Measurements from ENCODE around the gene MRPS6.

The MRPS6 gene

GRCh38 chr21:34055615-34056014 lies 17.8 kb upstream of the MRPS6 start:
- FAIRE-seq: peak; percentile 45
- TF ChIP-seq POU2F2 (IDR thresholded peaks at IDR 0.05; ENCODE audit: low read depth, low read length): no peak
- no peak for TF ChIP-seq TAF1 (IDR thresholded peaks at IDR 0.05; ENCODE audit: low read depth, low read length)
- no peak for TF ChIP-seq PAX5 (IDR thresholded peaks at IDR 0.05; ENCODE audit: insufficient read depth, low read length, severe bottlenecking)
- TF ChIP-seq SPI1 (IDR thresholded peaks at IDR 0.05; ENCODE audit: low read depth, low read length): no peak
- no peak for TF ChIP-seq POLR2A (IDR thresholded peaks at IDR 0.05; ENCODE audit: low read depth, low read length)
- TF ChIP-seq POLR2AphosphoS5 (IDR thresholded peaks at IDR 0.05; ENCODE audit: low read depth, low read length): no peak
- no peak for DNase-seq (ENCODE audit: insufficient read length, low spot score)

GRCh38 chr21:34061983-34062382 lies 11.4 kb upstream of the MRPS6 start:
- no peak for FAIRE-seq

GRCh38 chr21:34065027-34065426 lies 8.4 kb upstream of the MRPS6 start:
- TF ChIP-seq PAX5 (IDR thresholded peaks at IDR 0.05; ENCODE audit: insufficient read depth, low read length, severe bottlenecking) (no peak), TAF1 (IDR thresholded peaks at IDR 0.05; ENCODE audit: low read depth, low read length) (no peak), POU2F2 (IDR thresholded peaks at IDR 0.05; ENCODE audit: low read depth, low read length) (no peak), POLR2A (IDR thresholded peaks at IDR 0.05; ENCODE audit: low read depth, low read length) (no peak), SPI1 (IDR thresholded peaks at IDR 0.05; ENCODE audit: low read depth, low read length) (no peak), POLR2AphosphoS5 (IDR thresholded peaks at IDR 0.05; ENCODE audit: low read depth, low read length) (no peak)
- DNase-seq (ENCODE audit: insufficient read length, low spot score): no peak
- FAIRE-seq: no peak

More at GRCh38 chr21:34061983-34062382, 11.4 kb upstream of the MRPS6 start:
- no peak for DNase-seq (ENCODE audit: insufficient read length, low spot score)
- TF ChIP-seq POU2F2 (IDR thresholded peaks at IDR 0.05; ENCODE audit: low read depth, low read length) (no peak), POLR2A (IDR thresholded peaks at IDR 0.05; ENCODE audit: low read depth, low read length) (no peak), TAF1 (IDR thresholded peaks at IDR 0.05; ENCODE audit: low read depth, low read length) (no peak), POLR2AphosphoS5 (IDR thresholded peaks at IDR 0.05; ENCODE audit: low read depth, low read length) (no peak), SPI1 (IDR thresholded peaks at IDR 0.05; ENCODE audit: low read depth, low read length) (no peak), PAX5 (IDR thresholded peaks at IDR 0.05; ENCODE audit: insufficient read depth, low read length, severe bottlenecking) (no peak)

GRCh38 chr21:34071683-34072082 lies 1.7 kb upstream of the MRPS6 start:
- TF ChIP-seq POU2F2 (IDR thresholded peaks at IDR 0.05; ENCODE audit: low read depth, low read length) (no peak), TAF1 (IDR thresholded peaks at IDR 0.05; ENCODE audit: low read depth, low read length) (no peak)
- no peak for DNase-seq (ENCODE audit: insufficient read length, low spot score)
- no peak for FAIRE-seq

GRCh38 chr21:34072145-34073031 lies 990 bp upstream of the MRPS6 start:
- FAIRE-seq: peak; percentile 43
- TF ChIP-seq POLR2A (IDR thresholded peaks at IDR 0.05; ENCODE audit: low read depth, low read length) (no peak), POU2F2 (IDR thresholded peaks at IDR 0.05; ENCODE audit: low read depth, low read length) (no peak), PAX5 (IDR thresholded peaks at IDR 0.05; ENCODE audit: insufficient read depth, low read length, severe bottlenecking) (no peak), SPI1 (IDR thresholded peaks at IDR 0.05; ENCODE audit: low read depth, low read length) (no peak), POLR2AphosphoS5 (IDR thresholded peaks at IDR 0.05; ENCODE audit: low read depth, low read length) (no peak), TAF1 (IDR thresholded peaks at IDR 0.05; ENCODE audit: low read depth, low read length) (no peak)
- DNase-seq (ENCODE audit: insufficient read length, low spot score): no peak

GRCh38 chr21:34073749-34074282 lies 438 bp downstream of the MRPS6 start:
- DNase-seq (ENCODE audit: insufficient read length, low spot score) (peak; percentile 36), FAIRE-seq (peak; percentile 71)
- TF ChIP-seq POLR2A (IDR thresholded peaks at IDR 0.05; ENCODE audit: low read depth, low read length): no peak
- TF ChIP-seq PAX5 (IDR thresholded peaks at IDR 0.05; ENCODE audit: insufficient read depth, low read length, severe bottlenecking): peak; percentile 72

GRCh38 chr21:34074283-34075090 lies 1.1 kb downstream of the MRPS6 start:
- no peak for DNase-seq (ENCODE audit: insufficient read length, low spot score)
- peak; percentile 83 for FAIRE-seq
- TF ChIP-seq POLR2A (IDR thresholded peaks at IDR 0.05; ENCODE audit: low read depth, low read length) (peak; percentile 2; the same call in 1 of the 2 replicates), PAX5 (IDR thresholded peaks at IDR 0.05; ENCODE audit: insufficient read depth, low read length, severe bottlenecking) (no peak)

GRCh38 chr21:34075091-34075425 lies 1.7 kb downstream of the MRPS6 start:
- no peak for TF ChIP-seq POLR2AphosphoS5 (IDR thresholded peaks at IDR 0.05; ENCODE audit: low read depth, low read length)
- TF ChIP-seq TAF1 (IDR thresholded peaks at IDR 0.05; ENCODE audit: low read depth, low read length): no peak
- TF ChIP-seq SPI1 (IDR thresholded peaks at IDR 0.05; ENCODE audit: low read depth, low read length): no peak
- no peak for TF ChIP-seq POLR2A (IDR thresholded peaks at IDR 0.05; ENCODE audit: low read depth, low read length)
- no peak for TF ChIP-seq POU2F2 (IDR thresholded peaks at IDR 0.05; ENCODE audit: low read depth, low read length)
- TF ChIP-seq PAX5 (IDR thresholded peaks at IDR 0.05; ENCODE audit: insufficient read depth, low read length, severe bottlenecking): no peak
- DNase-seq (ENCODE audit: insufficient read length, low spot score) (no peak), FAIRE-seq (no peak)

GRCh38 chr21:34075760-34076660 lies 2.6 kb downstream of the MRPS6 start:
- TF ChIP-seq TAF1 (IDR thresholded peaks at IDR 0.05; ENCODE audit: low read depth, low read length) (no peak), SPI1 (IDR thresholded peaks at IDR 0.05; ENCODE audit: low read depth, low read length) (no peak), POLR2A (IDR thresholded peaks at IDR 0.05; ENCODE audit: low read depth, low read length) (no peak; the same call in 1 of the 2 replicates), POU2F2 (IDR thresholded peaks at IDR 0.05; ENCODE audit: low read depth, low read length) (no peak), PAX5 (IDR thresholded peaks at IDR 0.05; ENCODE audit: insufficient read depth, low read length, severe bottlenecking) (no peak), POLR2AphosphoS5 (IDR thresholded peaks at IDR 0.05; ENCODE audit: low read depth, low read length) (no peak)
- FAIRE-seq: peak; percentile 51
- DNase-seq (ENCODE audit: insufficient read length, low spot score): no peak
